PFSK-1 (cell line): ENCODE results near the gene ZNF814.

Source experiments
- POLR2AphosphoS5 ChIP-seq: IDR thresholded peaks from 2 replicates; pipeline ENCODE4 v1.6.1; 2012; ENCODE audit warnings: low read depth, mild to moderate bottlenecking, control low read depth, low read length, moderate library complexity
- TAF1 ChIP-seq: IDR thresholded peaks from 2 replicates; pipeline ENCODE4 v1.6.1; 2012; ENCODE audit warnings: low read length, control low read depth, borderline replicate concordance; ENCODE audit not compliant: insufficient read depth

DNA sequence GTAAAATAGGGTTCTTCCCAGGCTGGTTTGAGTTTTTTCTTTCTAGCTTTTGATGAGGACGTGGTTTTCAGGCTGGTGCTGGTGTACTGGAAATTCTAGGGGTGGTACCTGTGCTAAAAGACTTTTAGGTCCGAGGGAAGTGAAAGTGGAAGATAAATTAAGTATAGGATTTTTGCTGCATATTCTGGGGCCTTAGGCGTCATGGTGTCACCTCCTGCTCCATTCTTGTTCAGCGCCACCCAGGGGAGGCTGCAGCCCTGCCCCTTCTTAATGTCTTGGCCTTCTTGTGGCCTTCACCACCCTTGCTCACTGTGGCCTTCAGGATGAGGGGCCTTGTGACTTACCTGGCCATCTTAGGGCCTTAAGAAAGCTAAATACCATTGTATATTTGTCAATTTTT lies 86.6 kb downstream of the ZNF814 start:
- TF ChIP-seq TAF1 (no peak), POLR2AphosphoS5 (no peak)
